Right ventricle myocardium inferior (tissue), 1 donor: ENCODE measurements around the gene CHN2. TPM values are rescaled to one million over a fixed set of nuclear protein-coding genes. Genes with fewer than 3 reads are reported as not detected.

Experiments
- ATAC-seq: fragments of 200-7000 bp; cut with Tn5 transposase; one replicate; pipeline ENCODE4 v1.9.1; 2020; ENCODE audit warnings: mild to moderate bottlenecking, moderate library complexity
- DNase-seq: peaks from one replicate; pipeline ENCODE4 v3.0.0; 2021; ENCODE audit errors: missing footprints
- intact Hi-C: fragments of 100-400 bp; cut with DNase I; formaldehyde crosslinking; loops from one replicate; pipeline ENCODE4 v1.11.0; 2022
- total RNA-seq: library from RNA; stranded (reverse); fragmentation: NEBNext Ultra II Directional; extraction: Animal tissue kit (Norgen Biotek cat#: 25700); gene quantifications from one replicate; pipeline ENCODE4 v1.2.1, GENCODE V29; 2021
- donor health status: DM: no; HTN: yes; CAD: no; lungs with severe emphysema.

CHN2 gene
- total RNA-seq, 1 donor from 2014 or later = 20.2 TPM

GRCh38 chr7:29291723-29292618, 97.4 kb downstream of the CHN2 start:
- no peak for ATAC-seq
- no peak for DNase-seq
- intact Hi-C loops = no loop called here

DNA sequence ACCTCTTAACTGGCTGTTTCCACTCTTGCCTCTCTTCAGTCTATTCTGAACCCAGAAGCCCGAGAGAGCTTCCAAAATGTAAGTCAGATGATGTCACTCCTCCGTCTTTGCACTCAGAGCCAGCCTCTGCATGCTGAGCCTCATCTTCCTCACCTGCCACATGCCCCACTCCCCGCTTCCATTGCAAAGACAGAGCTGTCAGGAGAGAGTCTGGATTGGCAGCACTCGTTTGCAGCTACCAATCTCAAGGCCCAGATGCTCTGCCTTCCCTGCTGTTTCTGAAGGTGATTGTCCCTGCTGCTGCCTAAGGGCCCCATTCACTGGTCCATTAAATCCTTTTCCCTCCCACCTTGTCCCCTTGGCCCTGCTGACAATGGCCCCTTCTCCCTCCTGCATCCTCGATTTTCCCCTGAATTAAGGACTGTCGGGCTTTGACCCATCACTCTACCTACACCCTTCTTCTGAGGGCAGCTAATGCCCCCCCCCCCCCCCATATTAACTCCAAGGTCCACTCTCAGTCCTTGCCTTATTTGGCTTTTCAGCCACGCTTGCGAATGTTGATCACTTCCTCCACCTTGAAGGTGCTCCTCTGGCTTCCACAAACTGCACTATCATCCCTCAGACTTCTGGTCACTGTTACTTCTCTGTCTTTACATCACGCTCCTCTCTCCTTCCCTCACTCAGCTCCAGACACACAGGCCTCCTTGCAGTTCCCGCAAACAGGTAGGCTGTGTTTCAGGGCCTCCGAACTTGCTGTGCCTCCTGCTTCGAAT, 98.5 kb downstream of the CHN2 start:
- DNase-seq (no peak), ATAC-seq (no peak)
- intact Hi-C loops = no loop called here

GRCh38 chr7:29296421-29296820, 101.8 kb downstream of the CHN2 start:
- no peak for ATAC-seq
- DNase-seq = no peak
- intact Hi-C loops = no loop called here

DNA sequence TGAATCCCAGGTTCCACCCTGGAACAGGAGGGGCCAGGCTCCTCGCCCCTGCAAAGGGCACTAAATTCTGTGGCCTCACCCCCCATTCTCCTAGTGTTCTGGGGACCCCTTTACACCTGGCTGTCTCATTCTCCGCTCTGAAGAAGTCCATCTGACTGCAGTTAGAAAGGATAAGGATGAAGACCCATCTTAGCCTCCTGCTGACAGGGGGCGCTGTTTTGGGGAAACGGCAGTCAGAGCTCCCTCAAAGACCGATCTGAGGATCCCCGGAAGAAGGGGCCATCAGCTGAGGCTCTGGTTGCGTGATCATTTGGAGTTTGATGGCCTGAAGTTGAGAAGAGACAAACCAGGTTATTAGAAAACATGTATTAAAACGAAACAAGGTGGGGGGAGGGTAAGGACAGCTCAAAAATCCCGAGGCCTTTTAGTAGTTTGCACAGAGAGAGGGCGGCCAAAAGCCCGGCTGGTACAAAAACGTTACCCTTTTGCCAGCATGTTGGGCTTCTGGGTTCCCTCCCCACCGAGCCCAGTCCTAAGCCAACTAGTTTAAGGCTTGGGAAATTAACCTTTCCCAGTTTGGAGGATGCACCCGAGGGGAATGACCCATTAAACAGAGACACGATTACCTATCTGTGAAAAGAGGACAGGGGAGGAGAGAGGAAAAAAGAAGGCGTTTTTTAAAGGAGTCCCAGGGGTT, 102.8 kb downstream of the CHN2 start:
- intact Hi-C loops = no loop called here
- ATAC-seq (no peak), DNase-seq (no peak)

DNA sequence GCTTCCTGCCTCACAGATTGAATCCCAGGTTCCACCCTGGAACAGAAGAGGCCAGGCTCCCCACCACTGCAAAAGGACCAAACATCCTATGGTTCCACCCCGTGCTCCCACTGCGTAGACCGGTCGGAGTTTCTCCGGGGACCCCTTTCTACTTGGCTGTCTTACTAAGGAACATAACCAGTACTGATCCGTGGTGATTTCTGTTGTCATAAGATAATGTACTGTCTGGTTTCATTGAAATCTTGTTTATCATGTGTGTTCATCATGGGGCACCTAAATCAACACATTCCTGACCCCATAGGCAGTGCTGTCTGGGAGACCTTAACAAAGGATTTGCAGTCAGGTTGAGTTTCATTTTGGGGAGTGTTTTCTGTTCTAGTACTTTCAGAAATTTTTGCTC, 104.5 kb downstream of the CHN2 start:
- ATAC-seq = no peak
- intact Hi-C loops = no loop called here

DNA sequence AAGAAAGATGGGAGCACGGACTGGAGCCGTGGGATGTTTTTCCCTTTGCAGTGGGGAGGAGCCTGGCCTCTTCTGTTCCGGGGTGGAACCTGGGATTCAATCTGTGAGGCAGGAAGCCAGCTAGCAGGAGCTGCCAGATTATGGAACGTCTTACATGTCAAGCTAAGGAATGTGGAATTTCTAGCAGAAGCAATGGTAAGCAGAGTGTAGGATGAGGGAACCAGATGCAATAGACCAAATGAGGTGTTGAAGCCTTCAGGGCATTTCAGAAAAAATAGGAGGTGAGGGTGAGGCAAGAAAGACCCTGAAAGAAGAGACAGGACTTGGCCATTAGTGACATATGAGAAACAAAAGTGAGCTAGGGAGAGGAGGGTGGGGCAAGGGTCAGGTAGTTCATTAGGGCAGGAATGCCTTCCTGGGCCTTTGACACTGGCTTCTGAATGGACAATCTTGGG, 105.5 kb downstream of the CHN2 start:
- no peak for DNase-seq
- intact Hi-C loops = no loop called here
- ATAC-seq = no peak

More for the DNA sequence above, 104.5 kb downstream of the CHN2 start:
- no peak for DNase-seq

- intact Hi-C loops = no loop called here
- ATAC-seq = no peak
These were observed 106.1 kb downstream of the CHN2 start for GRCh38 chr7:29300649-29301048.

DNA sequence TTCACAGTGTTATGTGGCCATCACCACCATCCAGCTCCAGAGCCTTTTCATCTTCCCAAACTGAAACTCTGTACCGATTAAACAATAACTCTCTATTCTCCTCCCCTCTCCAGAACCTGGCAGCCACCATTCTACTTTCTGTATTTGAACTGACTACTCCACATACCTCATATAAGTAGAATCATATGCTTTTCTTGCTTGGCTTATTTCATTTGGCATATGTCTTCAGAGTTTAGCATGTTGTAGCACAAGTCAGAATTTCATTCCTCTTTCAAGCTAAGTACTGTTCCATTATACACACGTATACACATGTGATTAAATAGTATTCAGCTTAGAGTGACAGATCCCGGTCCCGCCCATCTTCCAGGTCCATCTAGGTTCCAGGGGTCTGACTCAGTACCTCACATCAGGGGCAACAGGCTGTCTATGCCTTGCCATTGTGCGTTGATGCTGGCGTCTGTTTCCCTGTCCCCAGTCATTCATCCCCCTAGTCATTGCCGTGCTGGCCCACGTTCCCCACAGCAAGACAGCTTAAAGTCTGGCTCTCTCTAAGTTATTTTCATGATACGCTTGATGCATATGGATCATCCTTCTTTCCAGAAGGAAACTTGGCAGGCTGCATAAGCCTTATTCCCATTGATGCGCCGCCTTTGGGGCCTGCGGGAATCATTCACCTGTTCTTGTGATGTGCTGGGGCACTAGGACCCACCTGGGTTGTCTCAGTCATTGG, 108.3 kb downstream of the CHN2 start:
- intact Hi-C loops = no loop called here
- no peak for ATAC-seq
- DNase-seq = no peak

More at GRCh38 chr7:29300649-29301048, 106.1 kb downstream of the CHN2 start:
- no peak for DNase-seq

DNA sequence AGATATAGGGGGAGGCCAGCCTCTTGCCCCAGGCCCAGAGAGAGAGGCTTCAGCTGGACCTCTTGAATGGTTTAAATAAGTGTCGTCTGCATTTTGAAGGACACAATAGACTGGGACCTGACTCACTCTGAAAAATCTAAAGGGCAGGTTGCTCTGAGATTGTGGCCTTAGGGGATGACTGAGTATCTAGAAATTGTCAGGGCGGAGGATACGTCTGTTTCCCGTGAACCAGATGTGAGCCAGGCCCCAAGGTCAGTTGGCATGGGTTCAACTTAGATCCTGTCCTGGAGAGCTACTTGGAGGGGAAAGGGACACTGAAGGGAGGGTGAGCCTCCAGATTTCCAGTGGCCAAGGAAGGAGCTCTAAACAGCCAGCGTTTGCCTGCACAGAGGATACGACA, 110.2 kb downstream of the CHN2 start:
- no peak for ATAC-seq
- DNase-seq = no peak
- intact Hi-C loops = no loop called here

GRCh38 chr7:29306319-29306991, 111.9 kb downstream of the CHN2 start:
- DNase-seq (no peak), ATAC-seq (no peak)
- intact Hi-C loops = no loop called here

DNA sequence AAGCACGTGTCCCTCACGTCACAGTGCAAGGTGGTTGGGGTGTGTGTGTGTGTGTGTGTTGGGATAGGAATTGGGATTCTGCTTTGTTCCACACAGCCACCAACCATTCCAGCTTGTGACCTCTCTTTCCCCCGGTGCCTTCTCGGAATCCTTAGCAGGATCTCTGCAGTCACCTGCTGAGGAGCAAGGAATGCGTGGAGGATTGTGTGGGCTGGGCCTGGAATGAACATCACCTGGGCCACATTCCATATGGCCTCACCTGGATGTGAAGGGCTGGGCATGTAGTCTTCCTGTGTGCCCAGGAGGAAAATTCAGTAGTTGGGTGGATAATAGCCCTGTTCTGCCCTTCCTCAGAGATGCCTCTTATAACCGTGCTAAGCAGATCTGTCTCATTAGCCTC, 113.8 kb downstream of the CHN2 start:
- intact Hi-C loops = no loop called here
- DNase-seq (no peak), ATAC-seq (no peak)

- no peak for ATAC-seq
- intact Hi-C loops = no loop called here
- no peak for DNase-seq
These were observed 114.7 kb downstream of the CHN2 start for GRCh38 chr7:29309041-29309854.

DNA sequence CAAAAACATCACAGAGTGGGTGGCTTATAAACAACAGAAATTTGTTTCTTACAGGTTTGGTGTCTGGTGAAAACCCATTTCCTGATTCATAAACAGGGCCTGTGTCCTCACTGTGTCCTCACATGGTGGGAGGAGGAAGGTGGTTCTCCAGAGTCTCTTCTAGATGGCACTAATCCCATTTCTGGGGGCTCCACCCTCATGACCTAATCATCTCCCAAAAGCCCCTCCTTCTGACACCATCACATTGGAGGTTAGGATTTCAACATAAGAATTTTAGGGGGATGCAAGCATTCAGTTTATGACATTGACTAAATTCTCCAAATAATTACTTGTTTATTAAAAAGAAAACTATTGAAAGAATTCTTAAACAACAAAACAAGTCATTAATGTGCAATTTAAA, 116.0 kb downstream of the CHN2 start:
- intact Hi-C loops = no loop called here
- DNase-seq (no peak), ATAC-seq (no peak)

- intact Hi-C loops = no loop called here
- ATAC-seq = no peak
These were observed 116.7 kb downstream of the CHN2 start for GRCh38 chr7:29311314-29311713.

DNA sequence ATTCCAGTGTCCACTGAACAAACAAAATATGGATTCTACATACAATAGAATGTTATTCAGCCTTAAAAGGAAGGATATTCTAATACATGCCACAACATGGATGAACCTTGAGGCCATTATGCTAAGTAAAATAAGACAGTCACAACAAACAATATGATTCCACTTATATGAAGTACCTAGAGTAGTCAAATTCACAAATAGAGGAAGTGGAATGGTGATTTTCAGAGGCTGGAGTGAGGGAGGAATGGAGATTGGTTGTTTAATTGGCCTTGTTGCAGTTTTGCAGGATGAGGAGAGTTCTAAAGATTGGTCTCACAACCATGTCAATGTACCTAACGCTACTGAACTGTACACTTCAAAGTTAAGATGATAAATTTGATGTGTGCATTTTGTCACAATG, 119.6 kb downstream of the CHN2 start:
- intact Hi-C loops = no loop called here
- no peak for ATAC-seq
- DNase-seq = no peak

More at GRCh38 chr7:29311314-29311713, 116.7 kb downstream of the CHN2 start:
- no peak for DNase-seq

- DNase-seq (no peak), ATAC-seq (no peak)
- intact Hi-C loops = no loop called here
These were observed 120.7 kb downstream of the CHN2 start for GRCh38 chr7:29315122-29315891.

DNA sequence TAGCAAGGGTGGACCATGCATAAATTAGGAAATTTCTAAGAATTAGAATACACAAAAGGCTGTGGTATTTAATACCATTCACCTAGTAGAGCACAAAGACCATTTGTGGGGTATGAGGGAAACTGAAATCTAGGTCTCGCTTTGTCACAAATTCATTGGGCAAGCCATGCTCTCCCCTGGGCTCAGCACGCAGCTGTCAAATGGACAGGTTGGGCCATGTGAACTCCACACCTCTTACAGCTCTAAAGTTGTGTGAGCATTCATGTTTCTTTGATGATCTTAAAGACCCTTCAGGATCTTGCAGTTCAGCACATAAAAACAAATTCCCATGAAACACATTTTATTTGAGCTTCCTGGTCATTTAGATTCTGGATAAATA, 121.3 kb downstream of the CHN2 start:
- ATAC-seq = no peak
- intact Hi-C loops = no loop called here
- no peak for DNase-seq
